ENCODE measurements around the gene RASGRP2.

The RASGRP2 gene

GRCh38 chr11:64743591-64744543 is at the start of gene RASGRP2:
RASGRP2 (minus strand) TSS chr11:64744142; CDS start chr11:64742866, 1,276 bp downstream.
- DNase-seq (ENCODE audit: low read depth, low spot score), result no peak
- H3K27ac ChIP-seq, result no peak within 1 kb of the TSS

DNA sequence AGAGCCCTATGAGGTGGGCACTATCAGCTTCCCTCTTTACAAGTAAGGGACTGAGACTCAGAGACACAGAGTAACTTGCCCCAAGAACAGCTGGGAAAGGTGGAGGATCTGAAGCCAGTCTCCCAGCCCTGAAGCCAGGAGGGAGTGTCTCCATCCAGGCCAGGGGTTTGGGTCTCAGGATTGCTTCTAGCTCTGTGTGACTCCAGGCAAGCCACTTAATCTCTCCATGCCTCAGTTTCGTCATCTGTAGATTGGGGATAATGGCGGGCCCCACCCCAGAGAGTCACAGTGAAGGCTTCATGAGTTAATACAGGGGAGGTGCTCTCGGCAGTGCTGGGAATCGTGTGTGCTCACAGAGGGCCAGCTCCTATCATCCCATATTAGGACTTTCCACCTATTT is 48.5 kb upstream of the RASGRP2 start:
- H3K27ac ChIP-seq, result no peak overlapping the region
- DNase-seq (ENCODE audit: low read depth, low spot score), result no peak

DNA sequence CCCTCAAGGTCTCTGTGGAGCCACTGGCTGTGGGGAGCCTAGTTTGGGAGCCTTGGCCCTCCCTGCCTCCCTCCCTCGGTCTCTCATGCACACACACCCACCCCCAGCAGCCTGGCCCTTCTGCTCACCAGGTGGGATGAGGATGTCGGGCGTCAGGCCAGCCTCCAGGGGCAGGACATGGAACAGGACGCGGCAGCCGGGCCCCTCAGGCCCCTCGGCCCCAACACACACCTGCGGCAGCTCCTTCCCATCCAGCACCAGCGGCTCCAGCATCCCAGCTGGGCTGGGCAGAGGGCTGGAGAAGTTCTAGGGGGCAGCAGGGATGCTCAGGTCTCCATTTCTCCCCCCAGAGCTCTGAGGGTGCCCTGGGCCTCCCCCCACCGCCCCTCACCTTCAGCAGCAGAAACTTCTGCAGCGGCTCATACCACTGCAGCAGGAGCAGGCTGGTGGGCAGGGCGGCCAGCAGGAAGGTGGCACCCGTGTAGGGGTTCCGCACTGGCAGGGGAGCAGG is 47.9 kb upstream of the RASGRP2 start:
- no peak overlapping the region for H3K27ac ChIP-seq
- no peak for DNase-seq (ENCODE audit: low read depth, low spot score)

- DNase-seq (ENCODE audit: low read depth, low spot score), result no peak
- H3K27ac ChIP-seq, result no peak overlapping the region
Measured at GRCh38 chr11:64790205-64791095, 46.5 kb upstream of the RASGRP2 start.

GRCh38 chr11:64789331-64790204 is 45.6 kb upstream of the RASGRP2 start:
- no peak overlapping the region for H3K27ac ChIP-seq
- DNase-seq (ENCODE audit: low read depth, low spot score), result no peak

DNA sequence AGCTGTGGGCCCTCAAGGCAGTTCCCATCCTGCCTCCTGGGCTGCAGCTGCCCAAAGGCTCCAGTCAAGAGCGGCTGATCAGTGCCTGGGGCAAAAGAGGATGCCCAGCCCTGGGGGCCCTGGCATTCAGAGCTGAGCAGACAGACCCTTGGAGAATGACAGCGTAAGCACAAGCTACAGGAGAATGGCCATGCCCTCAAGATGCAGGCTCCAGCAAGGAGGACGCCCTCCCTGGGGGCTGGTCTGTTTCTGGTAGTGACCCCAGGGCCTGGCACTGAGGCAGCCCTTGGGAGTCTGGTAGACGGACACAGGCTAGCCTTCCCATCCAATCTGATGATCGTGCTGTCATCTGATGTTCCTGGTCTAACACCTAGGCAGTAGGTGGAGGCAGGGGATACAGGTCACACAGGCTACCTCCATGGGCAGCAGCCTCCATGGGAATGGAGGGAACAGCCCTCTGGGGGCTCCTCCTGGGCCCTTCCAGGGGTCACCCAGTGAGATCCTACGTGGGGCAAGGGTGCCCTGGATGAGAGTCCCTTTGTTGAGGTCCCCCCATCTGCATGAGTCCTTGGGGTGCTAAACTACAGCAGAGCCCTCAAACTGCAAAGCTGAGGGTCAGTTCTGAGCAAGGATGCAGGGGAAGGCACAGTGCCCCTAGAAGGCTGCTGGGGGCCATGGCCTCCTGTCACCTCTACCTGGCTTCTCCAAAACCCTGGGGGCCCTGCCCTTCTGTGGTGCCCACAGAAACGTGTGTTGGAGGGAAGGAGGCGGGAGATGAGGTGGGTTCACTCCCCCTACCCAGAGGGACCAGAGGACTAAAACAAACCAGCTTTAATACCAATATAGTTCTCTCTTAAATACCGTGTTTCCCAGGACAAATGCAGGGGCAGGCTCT is 44.6 kb upstream of the RASGRP2 start:
- no peak overlapping the region for H3K27ac ChIP-seq
- no peak for DNase-seq (ENCODE audit: low read depth, low spot score)

- DNase-seq (ENCODE audit: low read depth, low spot score), result no peak
- no peak overlapping the region for H3K27ac ChIP-seq
Measured at GRCh38 chr11:64787526-64788320, 43.8 kb upstream of the RASGRP2 start.

DNA sequence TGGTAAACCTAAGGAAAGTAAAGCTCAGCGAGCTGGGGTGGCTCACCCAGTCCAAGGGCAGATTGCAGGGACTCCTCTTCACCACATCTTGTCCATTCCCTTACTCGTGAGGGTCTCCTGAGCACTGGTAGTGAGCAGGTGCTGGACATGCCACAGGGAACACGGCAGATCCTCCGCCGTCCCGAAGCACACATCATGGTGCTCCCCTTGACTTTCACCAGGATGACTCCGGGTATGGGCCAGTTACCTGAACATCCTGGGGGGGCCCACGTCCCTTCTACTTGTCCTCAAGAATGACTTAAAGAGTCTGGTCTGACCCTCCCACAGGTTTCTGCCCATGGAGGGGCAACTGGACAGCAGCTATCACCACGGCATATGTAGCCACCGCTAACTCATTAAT is 42.4 kb upstream of the RASGRP2 start:
- no peak for DNase-seq (ENCODE audit: low read depth, low spot score)
- no peak overlapping the region for H3K27ac ChIP-seq

DNA sequence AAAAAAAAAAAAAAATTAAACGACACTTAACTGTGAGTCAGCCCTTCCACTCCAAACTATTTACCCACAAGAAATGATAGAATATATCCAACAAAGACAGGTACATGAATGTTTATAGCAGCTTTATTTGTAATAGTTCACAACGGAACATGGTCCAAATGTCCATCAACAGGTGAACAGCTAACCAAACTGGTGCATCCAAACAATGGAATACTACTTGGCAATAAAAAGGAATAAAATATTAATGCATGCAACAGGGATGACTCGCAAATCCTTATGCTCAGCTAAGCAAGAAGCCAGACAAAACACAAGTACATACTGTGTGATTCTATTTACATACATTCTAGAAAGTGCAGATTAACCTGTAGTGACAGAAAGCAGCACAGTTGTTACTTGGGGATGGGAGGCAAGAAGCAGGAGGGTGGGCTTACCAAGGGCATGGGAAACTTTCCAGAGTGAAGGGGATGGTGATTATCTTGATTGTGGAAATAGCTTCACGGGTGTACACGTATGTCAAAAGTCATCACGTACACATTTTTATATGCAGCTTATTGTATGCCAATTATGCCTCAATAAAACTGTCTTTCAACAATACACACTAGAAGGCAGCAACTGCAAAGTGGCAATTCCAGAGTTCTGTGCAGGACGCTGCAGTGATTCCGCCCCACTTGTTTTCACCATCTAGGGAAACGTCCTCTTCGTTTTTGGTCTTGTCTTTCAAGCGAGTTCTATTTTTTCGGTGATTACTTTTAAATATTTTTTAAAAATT is 41.1 kb upstream of the RASGRP2 start:
- no peak overlapping the region for H3K27ac ChIP-seq
- DNase-seq (ENCODE audit: low read depth, low spot score), result no peak

- peak within 1 kb of the TSS; percentile 98 for H3K27ac ChIP-seq
- peak; percentile 98 for DNase-seq (ENCODE audit: low read depth, low spot score)
Measured at GRCh38 chr11:64778473-64779298, 34.7 kb upstream of the RASGRP2 start, which contains the start of gene SF1. SF1 (minus strand) TSS chr11:64778542; CDS start chr11:64778392, 150 bp downstream.

- DNase-seq (ENCODE audit: low read depth, low spot score), result no peak
- H3K27ac ChIP-seq, result peak overlapping the region; percentile 98
Measured at GRCh38 chr11:64778223-64778472, 34.2 kb upstream of the RASGRP2 start.

- H3K27ac ChIP-seq, result peak overlapping the region; percentile 98
- DNase-seq (ENCODE audit: low read depth, low spot score), result peak; percentile 57
Measured at GRCh38 chr11:64777449-64778222, 33.7 kb upstream of the RASGRP2 start.

DNA sequence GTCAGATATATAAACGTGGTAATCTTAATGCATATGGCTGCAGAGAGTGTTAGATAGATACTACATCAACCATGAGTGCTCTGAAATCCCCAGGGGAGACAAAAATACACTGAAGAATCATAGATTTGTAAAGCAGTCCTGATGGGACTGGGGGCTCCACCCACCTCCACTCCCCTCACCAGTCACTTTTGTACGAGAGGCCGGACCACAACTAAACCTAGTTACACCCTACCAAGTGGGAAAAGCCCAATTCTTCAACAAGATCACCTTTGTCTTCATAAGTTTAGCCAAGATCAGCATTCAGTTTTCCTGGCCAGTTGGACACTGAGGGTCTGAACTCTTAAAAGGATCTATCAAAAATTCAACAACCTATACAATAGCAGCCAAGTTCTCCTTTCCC is 32.9 kb upstream of the RASGRP2 start:
- H3K27ac ChIP-seq, result peak overlapping the region; percentile 98
- DNase-seq (ENCODE audit: low read depth, low spot score), result no peak

GRCh38 chr11:64776425-64776824 is 32.5 kb upstream of the RASGRP2 start:
- DNase-seq (ENCODE audit: low read depth, low spot score), result no peak
- H3K27ac ChIP-seq, result no peak overlapping the region

- no peak for DNase-seq (ENCODE audit: low read depth, low spot score)
- H3K27ac ChIP-seq, result no peak overlapping the region
Measured at GRCh38 chr11:64774144-64774543, 30.2 kb upstream of the RASGRP2 start.

Measured in epithelial cell of prostate (primary cell).